Measurements from ENCODE around the gene TNS3. TPM values are rescaled to one million over a fixed set of nuclear protein-coding genes. Genes with fewer than 3 reads are reported as not detected.

The TNS3 gene
- total and polyA plus RNA-seq, 2 donors (not counting 1 experiment from before 2014, with no cell fraction given), result 11.4 to 77.5 TPM

GRCh38 chr7:47449810-47450590 lies 131.9 kb downstream of the TNS3 start:
- DNase-seq (no peak), ATAC-seq (ENCODE audit: low read depth) (no peak)
- H4K20me1 ChIP-seq (ENCODE audit: control insufficient read depth, insufficient read depth, low read length, poor library complexity, severe bottlenecking), result peaks cover 5% of the 10 kb centered on the region
- H3K4me1 ChIP-seq (ENCODE audit: control insufficient read depth in 2 of 2, insufficient read depth in 2 of 2, low read length in 2 of 2), result peaks cover 2 to 12% of the 10 kb centered on the region in 2 donors
- Mint-ChIP-seq H3K4me3 (no peak overlapping the region), H3K4me1 (peaks cover 26% of the 10 kb centered on the region), H3K27me3 (no peaks in the 10 kb centered on the region), H3K9me3 (ENCODE audit: insufficient read depth) (no peaks in the 10 kb centered on the region), H3K27ac (no peak overlapping the region)
- intact Hi-C loops (cut with micrococcal nuclease), result no loop called here
- H2AFZ ChIP-seq (ENCODE audit: insufficient read depth, low read depth, low read length, poor library complexity, severe bottlenecking), result no peak overlapping the region
- H3K4me2 ChIP-seq (replicated peaks; ENCODE audit: low read depth, low read length, poor library complexity, severe bottlenecking), result no peak overlapping the region
- no peak overlapping the region for H3K27ac ChIP-seq (ENCODE audit: low read length in 2 of 2)
- H3K9me3 ChIP-seq (ENCODE audit: control extremely low read depth in 1 of 3, control insufficient read depth in 2 of 3, insufficient read depth in 1 of 3, low read length in 2 of 3), result no peaks in the 10 kb centered on the region
- peaks cover 2 to 3% of the 10 kb centered on the region in 2 experiments for H3K36me3 ChIP-seq (replicated peaks in 1 of 2; ENCODE audit: control extremely low read depth in 1 of 2, control insufficient read depth in 1 of 2, extremely low read depth in 1 of 2, insufficient read depth in 2 of 2, low read length in 1 of 2)
- ChIA-PET POLR2A (no interaction called here), CTCF (interaction anchor here (1.1 to 1.3 kb wide), 2 partner anchors 14 to 364 kb away, joined by 3 read pairs; no protein-coding TSS in a partner anchor)
- no peak overlapping the region for H3K4me3 ChIP-seq (ENCODE audit: control extremely low read depth in 1 of 5, extremely low read depth in 1 of 5, insufficient read depth in 1 of 5, low read depth in 2 of 5, low read length in 4 of 5)
- no peak for TF ChIP-seq CTCF (IDR thresholded peaks at IDR 0.05)
- TF ChIP-seq EZH2 (IDR thresholded peaks at IDR 0.05; ENCODE audit: borderline replicate concordance, insufficient read depth, low read depth, low read length, poor library complexity, severe bottlenecking), result no peak
- peaks cover 6% of the 10 kb centered on the region for H3K79me2 ChIP-seq (ENCODE audit: control insufficient read depth, insufficient read depth, low read length)
- H3K9ac ChIP-seq (ENCODE audit: low read length), result no peak overlapping the region
- no peaks in the 10 kb centered on the region for H3K27me3 ChIP-seq (replicated peaks in 1 of 4; ENCODE audit: control extremely low read depth in 1 of 4, control insufficient read depth in 3 of 4, insufficient read depth in 4 of 4, low read length in 3 of 4)
- WGBS (ENCODE audit: insufficient coverage), result 91% methylated on average over 7 of the region's 11 CpGs

- intact Hi-C loops (cut with micrococcal nuclease), result no loop called here
- Mint-ChIP-seq H3K4me1 (peaks cover 23% of the 10 kb centered on the region), H3K27ac (no peak overlapping the region), H3K9me3 (ENCODE audit: insufficient read depth) (no peaks in the 10 kb centered on the region), H3K27me3 (no peaks in the 10 kb centered on the region), H3K4me3 (no peak overlapping the region)
- TF ChIP-seq EZH2 (IDR thresholded peaks at IDR 0.05; ENCODE audit: borderline replicate concordance, insufficient read depth, low read depth, low read length, poor library complexity, severe bottlenecking) (no peak), CTCF (IDR thresholded peaks at IDR 0.05) (no peak)
- Histone ChIP-seq H3K27ac (ENCODE audit: low read length in 2 of 2) (no peak overlapping the region), H3K79me2 (ENCODE audit: control insufficient read depth, insufficient read depth, low read length) (peaks cover 6% of the 10 kb centered on the region), H2AFZ (ENCODE audit: insufficient read depth, low read depth, low read length, poor library complexity, severe bottlenecking) (no peak overlapping the region), H3K9ac (ENCODE audit: low read length) (no peak overlapping the region), H3K9me3 (ENCODE audit: control extremely low read depth in 1 of 3, control insufficient read depth in 2 of 3, insufficient read depth in 1 of 3, low read length in 2 of 3) (no peaks in the 10 kb centered on the region), H3K4me3 (ENCODE audit: control extremely low read depth in 1 of 5, extremely low read depth in 1 of 5, insufficient read depth in 1 of 5, low read depth in 2 of 5, low read length in 4 of 5) (no peak overlapping the region), H3K27me3 (replicated peaks in 1 of 4; ENCODE audit: control extremely low read depth in 1 of 4, control insufficient read depth in 3 of 4, insufficient read depth in 4 of 4, low read length in 3 of 4) (no peaks in the 10 kb centered on the region), H3K4me2 (replicated peaks; ENCODE audit: low read depth, low read length, poor library complexity, severe bottlenecking) (no peak overlapping the region), H3K4me1 (ENCODE audit: control insufficient read depth in 2 of 2, insufficient read depth in 2 of 2, low read length in 2 of 2) (peaks cover 2 to 11% of the 10 kb centered on the region in 2 donors), H4K20me1 (ENCODE audit: control insufficient read depth, insufficient read depth, low read length, poor library complexity, severe bottlenecking) (no peaks in the 10 kb centered on the region), H3K36me3 (replicated peaks in 1 of 2; ENCODE audit: control extremely low read depth in 1 of 2, control insufficient read depth in 1 of 2, extremely low read depth in 1 of 2, insufficient read depth in 2 of 2, low read length in 1 of 2) (peaks cover 2 to 3% of the 10 kb centered on the region in 2 experiments)
- DNase-seq (no peak), ATAC-seq (ENCODE audit: low read depth) (no peak)
- CTCF ChIA-PET, result no interaction called here
- WGBS (ENCODE audit: insufficient coverage), result 99% methylated on average over 9 of the region's 9 CpGs
- POLR2A ChIA-PET, result no interaction called here
Measured at GRCh38 chr7:47448971-47449370, 132.9 kb downstream of the TNS3 start.

Measured in B cell (primary cell).